GM21447 (cell line): Measurements from ENCODE around the gene DNM3.

Experiments
- ATAC-seq: cut with Tn5 transposase; IDR thresholded peaks from one replicate; pipeline ENCODE4 v1.9.1; 2021; ENCODE audit not compliant: unreplicated experiment

Gene DNM3

DNA sequence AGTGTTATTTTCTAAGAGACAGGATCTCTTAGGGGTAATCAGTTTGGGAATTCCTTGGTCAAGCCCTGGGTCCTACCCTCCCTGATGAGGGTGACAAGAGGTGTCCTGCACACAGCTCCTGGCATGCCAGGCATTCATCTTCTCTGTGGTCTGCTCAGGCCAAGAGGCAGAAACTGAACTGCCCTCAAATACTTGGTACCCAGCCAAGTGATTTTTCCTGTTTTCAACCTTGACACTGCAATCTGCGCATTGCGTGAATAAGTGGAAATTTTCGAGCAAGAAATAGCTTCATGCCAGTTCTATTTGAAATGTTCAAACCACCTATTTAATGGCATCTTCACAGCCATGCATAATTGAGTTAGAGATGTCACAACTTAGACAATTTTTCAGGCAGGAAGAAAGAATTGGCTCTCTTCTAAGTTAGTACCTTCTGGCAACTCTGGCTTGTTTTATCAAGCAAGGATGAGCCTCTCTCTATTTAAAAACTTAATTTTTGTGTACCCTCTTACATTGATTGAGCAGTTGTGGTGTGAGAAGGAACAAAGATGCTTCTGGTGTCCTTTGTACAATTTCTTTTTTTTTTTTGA, 27.0 kb downstream of the DNM3 start:
- no peak for ATAC-seq

DNA sequence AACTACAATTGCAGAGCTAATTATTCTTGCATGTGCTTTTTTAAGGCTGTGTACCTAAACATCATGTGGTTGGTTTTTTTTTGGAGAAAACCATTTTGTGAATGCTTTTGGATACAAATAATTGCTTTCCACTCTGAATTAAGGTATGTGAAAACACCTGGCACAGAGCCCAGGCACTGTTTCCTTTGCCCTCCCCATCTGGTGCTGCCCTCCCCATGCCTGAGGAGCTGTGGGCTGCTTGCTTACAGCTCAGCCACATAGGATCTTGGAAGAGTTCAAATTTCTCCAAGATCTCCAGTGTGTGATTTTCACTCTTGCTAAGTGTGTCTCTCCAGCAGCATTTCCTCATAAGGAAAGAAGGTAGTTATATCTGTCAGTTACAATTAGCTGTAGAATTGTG, 27.8 kb downstream of the DNM3 start:
- ATAC-seq: no peak

DNA sequence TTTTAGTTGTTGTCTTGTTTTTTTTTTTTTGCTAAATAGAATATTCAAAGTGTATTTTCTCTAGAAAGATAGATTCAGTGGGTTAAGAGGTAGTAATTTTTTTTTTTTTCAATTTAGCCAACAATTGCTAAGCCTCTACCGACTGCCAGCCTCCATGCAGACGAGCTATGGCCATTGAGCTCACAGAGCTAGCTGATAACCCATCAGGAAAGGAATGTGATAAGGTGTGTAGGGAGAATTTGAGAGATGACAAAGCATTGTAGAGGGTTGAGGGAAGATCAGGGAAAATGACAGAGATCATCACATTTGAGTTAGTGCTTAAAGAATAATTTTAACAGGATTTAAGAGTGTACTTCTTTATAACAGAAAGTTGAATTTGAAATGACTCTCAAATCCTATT, 30.6 kb downstream of the DNM3 start:
- ATAC-seq: no peak

DNA sequence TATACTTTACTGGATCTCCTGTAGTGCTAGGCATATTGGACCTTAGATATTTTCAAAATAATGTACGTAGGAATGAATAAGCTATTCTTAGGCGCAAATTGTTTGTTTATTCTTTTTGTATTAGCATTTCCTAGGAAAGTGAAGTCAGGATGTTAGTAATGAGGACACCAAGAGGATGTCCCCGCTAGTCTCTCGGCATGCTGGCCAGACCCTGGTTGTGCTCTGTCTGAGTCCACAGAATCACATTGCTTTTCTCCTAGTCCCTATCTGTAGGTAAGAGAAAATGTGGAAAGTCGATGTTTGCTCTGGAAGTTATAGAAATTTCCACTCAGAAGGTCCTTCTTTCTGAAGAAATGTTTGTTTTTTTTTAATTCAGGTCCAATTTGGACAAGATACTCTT, 31.1 kb downstream of the DNM3 start:
- ATAC-seq: no peak

DNA sequence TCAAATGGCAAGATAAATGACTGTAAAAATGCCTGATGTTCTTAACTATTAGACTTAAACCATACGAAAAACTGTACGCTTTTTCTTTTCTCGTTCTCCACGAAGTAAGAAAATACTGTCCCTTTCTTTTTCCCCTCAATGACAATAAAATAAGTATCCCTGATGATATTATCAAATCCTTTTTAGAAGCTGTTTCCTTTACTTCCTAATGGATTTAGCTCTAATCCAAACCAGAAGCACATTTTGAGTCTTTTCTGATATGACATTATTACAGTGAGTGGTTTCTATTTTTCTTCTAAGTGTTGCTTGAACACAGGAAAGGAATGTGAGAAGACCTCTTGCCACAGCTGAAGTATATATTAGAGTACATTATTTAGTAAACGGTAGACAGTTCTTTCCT, 32.4 kb downstream of the DNM3 start:
- no peak for ATAC-seq

DNA sequence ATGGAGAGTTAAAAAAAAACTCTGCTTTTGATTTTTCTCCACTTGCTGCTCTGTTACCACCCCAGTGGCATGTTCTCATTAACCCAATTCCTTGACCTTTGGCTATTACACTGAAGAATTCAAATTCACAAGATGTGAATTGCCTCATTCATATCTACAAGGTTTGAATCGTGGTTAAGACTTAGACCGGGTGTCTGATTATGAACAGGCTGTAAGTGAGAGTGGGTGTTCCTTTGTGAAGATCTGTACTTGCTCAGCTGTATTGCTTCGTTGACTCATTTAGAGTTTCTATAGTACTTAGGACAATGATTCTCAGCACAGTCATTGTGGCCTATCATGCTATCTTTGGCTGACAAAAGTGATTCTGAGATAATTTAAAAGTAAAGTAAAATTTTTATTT, 36.4 kb downstream of the DNM3 start:
- ATAC-seq: no peak

DNA sequence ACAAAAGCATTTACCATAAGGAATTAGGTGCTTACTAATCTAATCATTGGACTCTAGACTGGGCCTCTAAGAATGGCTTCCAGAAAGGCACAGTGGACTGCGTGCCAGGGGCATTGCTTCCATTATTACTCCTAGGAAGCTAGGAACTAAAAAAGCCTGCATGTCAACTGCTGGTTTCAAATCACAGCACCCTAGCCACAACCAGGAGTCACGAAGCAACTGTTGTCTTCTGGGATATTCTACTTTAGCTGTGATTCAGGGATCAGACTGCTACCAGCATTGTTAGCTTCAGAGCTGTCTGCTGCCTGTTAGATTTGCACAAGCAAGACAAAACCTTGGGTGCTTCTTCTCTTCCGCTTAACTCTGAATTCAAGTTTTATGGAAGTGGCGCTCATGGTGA, 38.3 kb downstream of the DNM3 start:
- no peak for ATAC-seq

DNA sequence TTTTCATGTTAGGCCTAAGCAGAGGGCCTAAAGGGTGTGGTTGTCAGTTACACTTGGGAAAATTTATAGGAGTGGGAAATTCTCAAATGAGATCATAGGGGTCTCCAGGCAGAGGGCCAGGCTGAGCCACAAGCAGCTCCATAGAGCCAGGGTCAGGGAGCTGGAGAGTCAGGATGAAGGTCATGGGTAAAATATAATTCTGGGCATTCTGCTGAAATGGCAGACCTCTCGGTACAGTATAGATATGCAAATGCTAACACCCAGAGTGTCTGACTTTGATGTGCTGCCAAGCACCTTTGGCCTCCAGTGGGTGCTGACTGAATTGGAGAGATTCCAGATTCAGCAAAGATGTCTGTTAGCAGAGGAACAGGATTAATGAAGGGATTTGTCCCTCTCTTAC, 40.1 kb downstream of the DNM3 start:
- ATAC-seq: no peak

DNA sequence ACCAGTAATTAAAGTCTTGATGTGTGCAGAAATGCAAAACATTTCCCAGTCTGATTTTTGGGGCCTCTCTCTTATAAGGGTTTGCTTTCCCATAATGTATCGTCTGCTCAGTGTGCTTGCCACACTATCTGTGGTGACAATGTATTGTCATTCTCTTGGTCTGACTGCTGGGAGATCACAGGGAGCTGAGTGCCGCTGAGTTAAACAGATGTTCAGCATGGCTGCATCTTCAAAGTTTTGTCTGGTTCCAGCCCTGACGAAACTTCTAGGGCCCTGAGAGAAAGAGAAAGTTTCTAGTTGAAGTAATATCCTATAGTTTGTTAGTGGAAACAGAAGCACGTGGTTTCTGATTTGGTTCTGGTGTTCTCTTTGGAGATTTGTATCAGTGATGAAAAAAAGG, 42.6 kb downstream of the DNM3 start:
- no peak for ATAC-seq

DNA sequence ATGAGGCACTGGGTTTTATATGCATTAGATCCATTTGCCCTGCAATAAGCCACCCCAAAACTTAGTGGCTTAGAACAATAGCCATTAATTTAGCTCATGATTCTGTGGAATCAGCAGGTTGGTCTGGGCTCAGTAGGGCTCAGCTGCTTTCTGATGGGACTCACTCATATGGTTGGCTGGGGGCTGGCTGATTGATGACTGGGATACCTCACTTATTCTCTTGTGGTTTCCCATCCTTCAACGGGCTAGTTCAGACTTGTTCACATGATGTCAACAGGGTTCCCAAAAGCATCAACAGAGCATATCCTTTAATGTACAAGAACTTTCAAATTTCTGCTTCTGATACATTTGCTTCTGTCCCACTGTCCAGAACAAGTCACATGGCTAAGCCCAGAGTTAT, 43.2 kb downstream of the DNM3 start:
- ATAC-seq: no peak

DNA sequence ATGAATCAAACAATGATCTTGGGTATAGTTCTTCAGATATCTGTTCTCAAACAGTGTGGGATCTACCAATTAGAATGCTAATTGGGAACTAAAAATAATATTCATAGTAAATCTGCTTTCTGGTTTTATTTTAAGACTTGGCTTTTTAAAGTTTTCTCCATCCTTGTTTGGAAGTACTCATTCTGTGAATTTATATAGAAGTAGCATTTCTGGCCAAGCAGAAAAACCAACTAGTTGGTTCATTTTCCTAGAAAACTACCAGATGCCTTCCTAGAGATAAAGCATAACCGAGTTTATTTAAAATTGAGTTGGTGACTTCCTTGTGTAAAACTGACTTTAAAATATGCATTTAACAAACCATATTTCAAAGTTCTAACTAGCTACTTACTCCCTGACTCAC, 48.8 kb downstream of the DNM3 start:
- no peak for ATAC-seq

DNA sequence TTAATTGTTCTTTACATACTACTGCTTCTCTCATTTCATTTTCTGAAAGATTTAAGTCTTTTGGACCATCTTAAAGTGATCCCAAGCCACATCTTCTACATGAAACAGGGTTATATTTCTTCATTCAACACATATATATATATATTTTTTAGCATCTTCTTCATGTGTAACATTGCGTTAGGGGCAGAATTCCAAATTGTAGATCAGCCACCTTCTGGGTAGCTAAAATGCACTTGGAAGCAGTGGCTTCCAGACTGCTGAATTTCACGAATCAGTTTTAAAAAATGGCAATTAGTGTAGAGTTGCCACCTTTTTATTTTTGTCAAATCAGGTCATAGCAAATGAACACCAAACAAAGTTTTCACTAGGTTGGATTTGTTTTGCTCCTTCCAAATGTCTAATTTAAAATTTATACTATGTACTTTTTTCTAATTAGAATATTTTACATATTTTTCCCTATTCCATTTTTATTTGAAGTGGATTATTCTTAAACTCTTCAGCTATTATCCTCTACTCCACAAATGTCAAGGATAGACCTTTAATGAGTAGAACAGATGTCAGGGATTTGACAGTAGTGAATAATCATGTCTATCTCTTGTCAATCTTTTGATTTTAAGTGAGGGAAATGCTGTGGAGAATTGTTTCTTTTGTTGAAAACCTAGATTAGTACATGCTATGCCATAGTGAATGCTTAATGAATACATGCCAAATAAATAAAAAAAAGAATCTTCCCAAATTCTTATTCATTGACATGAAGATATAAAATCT, 55.8 kb downstream of the DNM3 start:
- ATAC-seq: no peak

DNA sequence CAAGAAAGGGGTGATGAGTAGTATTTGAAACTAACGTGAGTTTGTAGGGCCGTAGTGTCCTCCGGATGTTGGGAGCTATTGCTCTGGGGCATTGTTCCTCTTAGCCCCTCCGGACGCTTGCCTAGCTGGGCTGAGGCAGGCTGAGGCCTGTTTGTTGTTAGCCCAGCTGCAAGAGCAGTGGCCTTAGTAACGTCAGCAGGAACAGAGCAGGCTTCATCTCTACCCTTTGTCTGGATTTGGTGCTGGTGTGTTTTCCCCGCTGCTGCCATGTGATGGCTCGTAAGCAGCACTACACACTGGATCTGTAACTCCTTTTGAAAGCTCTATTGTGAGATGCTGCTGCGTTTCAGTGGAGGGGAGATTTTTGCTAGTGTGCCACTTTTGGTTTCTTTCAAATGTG, 57.6 kb downstream of the DNM3 start:
- ATAC-seq: no peak

DNA sequence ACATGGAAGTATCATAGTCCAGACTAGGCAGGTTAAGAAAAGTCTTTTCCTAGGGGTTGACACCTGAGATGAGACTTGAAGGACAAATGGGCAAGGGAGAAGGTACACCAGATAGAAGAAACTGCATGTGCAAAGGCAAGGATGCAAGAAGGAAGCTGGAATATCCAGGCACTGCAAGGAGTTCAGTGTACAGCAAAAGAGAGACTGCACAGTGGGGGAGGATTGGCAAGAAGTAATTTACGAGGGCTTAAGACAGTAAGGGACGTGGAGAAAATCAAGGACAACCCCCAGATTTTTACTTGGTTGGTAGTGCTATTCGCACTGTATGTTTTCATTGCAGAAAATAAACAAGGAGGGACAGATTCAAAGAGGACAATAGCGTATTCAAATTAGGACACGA, 58.5 kb downstream of the DNM3 start:
- no peak for ATAC-seq

DNA sequence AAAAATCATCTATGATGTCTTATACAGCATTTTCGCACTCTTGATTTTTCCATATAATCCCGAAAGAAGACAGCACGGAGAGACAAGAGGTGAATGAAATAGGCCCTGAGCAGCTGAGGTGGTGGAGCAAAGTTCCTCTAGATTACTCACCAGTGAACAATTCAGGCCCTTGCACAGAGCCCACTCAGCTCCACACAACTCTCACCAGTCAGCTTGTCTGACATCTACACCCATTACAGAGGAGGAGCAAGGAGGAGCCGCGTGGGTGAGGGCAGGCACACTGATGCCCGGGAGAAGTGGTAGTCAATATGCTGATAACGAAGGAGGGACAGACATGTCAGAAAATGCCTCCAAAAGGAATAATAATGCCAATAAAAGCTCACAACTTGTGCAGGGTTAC, 59.9 kb downstream of the DNM3 start:
- ATAC-seq: no peak

DNA sequence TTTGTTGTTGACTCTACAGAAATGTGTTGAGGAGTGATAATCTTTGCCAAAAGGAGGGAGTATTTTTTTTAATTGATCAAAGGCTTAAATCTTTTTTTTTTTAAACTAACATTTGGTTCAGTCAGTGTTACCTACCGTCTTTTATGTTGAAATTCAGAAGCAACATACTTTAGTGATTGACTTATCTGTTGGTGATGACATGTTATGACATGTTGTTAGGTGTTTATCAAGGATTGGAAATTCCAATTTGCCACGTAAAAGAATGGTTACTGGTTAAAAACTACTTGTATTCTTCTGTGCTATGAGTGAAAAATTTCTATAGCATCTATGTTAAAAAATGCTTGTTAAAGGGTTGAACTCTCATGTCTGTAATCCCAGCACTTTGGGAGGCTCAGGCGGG, 61.2 kb downstream of the DNM3 start:
- no peak for ATAC-seq

DNA sequence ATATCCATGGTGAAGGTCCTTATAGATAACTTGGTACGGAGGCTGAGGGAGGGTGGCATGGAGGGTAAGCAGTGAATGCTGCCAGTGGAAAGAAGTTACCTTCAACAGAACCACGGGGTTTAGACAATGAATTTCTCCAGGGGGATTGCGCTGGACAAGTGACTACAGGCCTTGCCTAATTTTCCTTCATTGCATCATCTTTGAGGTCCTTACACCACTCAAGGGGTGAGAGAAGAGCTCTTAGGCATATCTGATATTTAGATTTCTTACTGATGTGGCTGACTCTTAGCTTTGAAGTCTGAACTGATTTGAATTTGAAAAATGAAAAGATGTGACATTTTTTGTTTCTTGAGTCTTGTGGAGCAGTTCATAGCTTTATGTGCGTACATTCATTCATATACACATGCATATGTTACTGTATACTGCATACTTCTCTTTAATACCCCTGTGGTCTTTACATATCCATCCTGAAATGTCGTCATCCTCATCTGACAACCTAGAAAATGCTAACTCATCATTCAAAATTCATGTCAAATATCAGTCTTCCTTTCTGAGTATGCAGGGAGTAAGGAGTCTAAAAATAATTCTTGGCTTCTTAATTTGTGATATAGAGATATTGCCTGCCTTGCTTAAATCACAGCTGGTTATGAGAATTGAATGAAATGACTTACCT, 63.6 kb downstream of the DNM3 start:
- ATAC-seq: no peak

DNA sequence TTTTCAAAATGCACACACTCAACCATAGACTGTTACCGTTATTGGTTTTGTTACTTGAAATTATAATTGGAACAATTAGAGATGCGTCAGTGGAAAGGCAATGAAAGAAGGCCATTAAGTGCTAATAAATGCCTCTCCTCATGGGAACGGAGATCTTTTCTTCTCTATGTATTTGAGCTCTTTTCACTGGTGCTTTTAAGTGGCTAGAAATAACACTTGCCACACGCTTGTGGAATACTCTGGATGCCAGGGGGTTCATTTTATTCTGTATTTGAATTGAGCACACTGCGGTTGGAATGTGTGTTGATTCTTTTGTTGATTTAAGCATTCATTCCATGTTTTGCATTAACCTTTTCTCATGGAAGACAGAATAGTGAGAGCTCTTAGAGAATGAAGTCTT, 68.4 kb downstream of the DNM3 start:
- no peak for ATAC-seq

DNA sequence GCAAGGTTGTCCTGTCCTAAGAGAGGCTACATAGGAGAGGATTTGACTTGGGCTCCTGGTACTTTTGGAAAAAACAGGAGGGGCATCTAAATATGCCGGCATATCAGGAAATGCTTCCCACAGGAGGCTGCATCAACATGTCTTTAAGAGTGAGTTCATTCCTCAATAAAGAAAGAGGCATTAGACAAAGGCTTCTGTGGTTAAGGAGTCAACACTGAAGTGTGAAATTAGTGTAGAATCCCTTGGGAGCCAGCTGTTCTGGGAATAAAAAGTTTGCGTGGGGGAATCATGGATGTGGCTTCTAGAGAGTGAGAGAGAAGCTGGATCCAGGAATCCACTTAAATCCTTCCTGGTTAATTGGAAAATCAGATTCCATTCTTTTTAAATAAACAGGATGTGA, 69.5 kb downstream of the DNM3 start:
- no peak for ATAC-seq

DNA sequence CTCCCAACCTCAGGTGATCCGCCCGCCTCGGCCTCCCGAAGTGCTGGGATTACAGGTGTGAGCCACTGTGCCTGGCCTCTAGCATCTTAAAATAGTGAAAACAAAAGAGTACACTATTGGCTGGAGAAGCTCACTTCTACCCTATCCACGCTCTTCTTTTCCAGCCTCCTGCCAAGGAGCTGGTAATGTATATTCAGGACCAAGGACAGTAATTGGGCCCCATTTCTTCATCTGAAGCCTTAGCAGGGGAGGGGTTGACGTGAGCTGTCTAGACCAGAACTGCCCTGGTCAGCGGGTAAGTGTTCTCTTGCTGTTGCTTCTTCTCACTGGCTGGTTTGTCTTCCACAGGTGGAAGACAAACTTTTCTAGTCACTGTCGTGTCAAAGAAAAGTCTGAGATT, 70.2 kb downstream of the DNM3 start:
- no peak for ATAC-seq

DNA sequence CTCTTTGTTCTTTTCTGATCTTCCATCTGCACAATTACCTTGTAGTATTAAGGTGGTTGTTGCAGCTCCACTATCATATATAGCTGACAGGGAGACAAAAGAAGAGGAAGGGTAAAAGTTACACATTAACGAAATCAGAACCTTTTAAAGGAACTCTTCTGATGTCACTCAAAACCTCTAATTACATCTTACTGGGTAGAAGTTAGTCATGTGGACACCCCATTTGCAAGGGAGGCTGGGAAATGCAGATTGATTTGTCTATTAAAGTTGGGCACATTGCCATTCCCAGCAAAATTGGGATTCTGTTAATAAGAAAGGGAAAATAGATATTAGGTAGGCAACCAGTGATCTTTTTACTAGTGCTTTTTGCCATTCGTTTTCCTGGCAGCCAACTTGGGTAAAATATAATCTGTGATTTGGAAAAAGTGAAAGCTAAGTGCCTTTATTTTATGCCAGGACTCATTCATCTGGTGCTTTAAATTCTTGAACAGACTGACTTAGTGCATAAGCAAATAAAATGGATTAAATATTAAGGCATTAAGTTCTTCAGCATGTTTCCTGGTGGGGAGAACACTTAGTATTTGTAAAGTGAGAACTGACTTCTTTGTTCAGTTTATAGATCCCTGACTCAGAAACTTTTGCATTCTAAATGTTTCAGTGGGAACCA, 71.3 kb downstream of the DNM3 start:
- ATAC-seq: no peak

DNA sequence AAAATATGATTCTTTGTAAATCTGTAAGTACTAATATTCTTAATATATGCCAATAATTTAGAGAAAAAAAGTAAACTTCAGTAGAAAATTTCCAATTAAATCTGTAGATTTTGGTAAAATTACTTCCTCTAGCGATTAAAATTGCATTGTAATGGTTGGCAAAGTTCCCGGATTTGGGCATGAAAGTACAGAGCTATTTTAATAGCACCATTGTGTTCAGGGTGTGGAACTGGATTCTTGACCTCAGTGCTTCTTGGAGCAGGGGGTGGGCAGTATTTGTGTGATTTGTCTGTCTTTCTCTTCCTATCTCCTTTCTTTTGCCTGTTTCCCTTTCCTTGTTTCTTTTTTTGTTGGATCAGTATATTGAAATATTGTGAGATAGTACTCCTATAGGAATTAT, 72.1 kb downstream of the DNM3 start:
- ATAC-seq: no peak
